Measurements from ENCODE around the gene ITPK1. TPM values are rescaled to one million over a fixed set of nuclear protein-coding genes. Genes with fewer than 3 reads are reported as not detected.

The ITPK1 gene
- total and polyA plus RNA-seq, 2 experiments from 2014 or later = 35.9 to 101 TPM

GRCh38 chr14:92888896-92889295 lies 226.8 kb downstream of the ITPK1 start:
- H3K4me2 ChIP-seq = no peak overlapping the region
- H2AFZ ChIP-seq = no peak overlapping the region
- no peaks in the 10 kb centered on the region for H3K79me2 ChIP-seq (replicated peaks; ENCODE audit: insufficient read depth)
- ATAC-seq (no peak), DNase-seq (ENCODE audit: low spot score) (no peak)
- no peak overlapping the region for H3K27ac ChIP-seq (ENCODE audit: low read depth)
- H3K4me3 Mint-ChIP-seq = no peak overlapping the region
- no peaks in the 10 kb centered on the region; the same call in 2 of the 3 replicates for H3K36me3 Mint-ChIP-seq (ENCODE audit: low read depth)
- no peaks in the 10 kb centered on the region for H3K36me3 ChIP-seq (ENCODE audit: insufficient read depth)
- H3K9me2 ChIP-seq (ENCODE audit: insufficient read depth) = peaks cover 14% of the 10 kb centered on the region
- no peaks in the 10 kb centered on the region for H3K4me1 Mint-ChIP-seq
- H3K27ac Mint-ChIP-seq = no peak overlapping the region
- H3K4me1 ChIP-seq (ENCODE audit: insufficient read depth) = no peaks in the 10 kb centered on the region
- no peaks in the 10 kb centered on the region for H3F3A ChIP-seq (replicated peaks; ENCODE audit: low read depth)
- no peak overlapping the region for H3K4me3 ChIP-seq
- H3K9me3 Mint-ChIP-seq = peaks cover 14% of the 10 kb centered on the region
- no peak for TF ChIP-seq ZNF114 (CRISPR knock-in tag; IDR thresholded peaks at IDR 0.05)
- TF ChIP-seq JUNB (IDR thresholded peaks at IDR 0.05; ENCODE audit: unreplicated experiment) = no peak
- TF ChIP-seq POLR2AphosphoS5 (IDR thresholded peaks at IDR 0.05; ENCODE audit: low read depth) = no peak
- no peaks in the 10 kb centered on the region for H3K27me3 ChIP-seq (ENCODE audit: insufficient read depth)
- no peaks in the 10 kb centered on the region for H4K20me1 ChIP-seq (replicated peaks; ENCODE audit: insufficient read depth)
- H3K27me3 Mint-ChIP-seq (ENCODE audit: insufficient read depth, low read depth, poor library complexity) = peaks cover 3% of the 10 kb centered on the region

- Mint-ChIP-seq H3K4me3 (no peak overlapping the region), H3K36me3 (ENCODE audit: low read depth) (no peaks in the 10 kb centered on the region; the same call in 2 of the 3 replicates), H3K4me1 (no peaks in the 10 kb centered on the region), H3K27ac (no peak overlapping the region), H3K27me3 (ENCODE audit: insufficient read depth, low read depth, poor library complexity) (peaks cover 3% of the 10 kb centered on the region), H3K9me3 (peaks cover under 1% of the 10 kb centered on the region; the same call in 1 of the 3 replicates)
- no peaks in the 10 kb centered on the region for H3K27me3 ChIP-seq (ENCODE audit: insufficient read depth)
- no peaks in the 10 kb centered on the region for H3K36me3 ChIP-seq (ENCODE audit: insufficient read depth)
- no peak for TF ChIP-seq ZNF331 (CRISPR knock-in tag; IDR thresholded peaks at IDR 0.05; ENCODE audit: low read depth)
- H3K27ac ChIP-seq (ENCODE audit: low read depth) = no peak overlapping the region
- DNase-seq (ENCODE audit: low spot score) = no peak
- peaks cover 14% of the 10 kb centered on the region for H3K9me2 ChIP-seq (ENCODE audit: insufficient read depth)
- H4K20me1 ChIP-seq (replicated peaks; ENCODE audit: insufficient read depth) = no peaks in the 10 kb centered on the region
- H3K4me3 ChIP-seq = no peak overlapping the region
- H3K79me2 ChIP-seq (replicated peaks; ENCODE audit: insufficient read depth) = no peaks in the 10 kb centered on the region
- no peak for ATAC-seq
- H2AFZ ChIP-seq = no peak overlapping the region
- no peaks in the 10 kb centered on the region for H3K4me1 ChIP-seq (ENCODE audit: insufficient read depth)
- H3K4me2 ChIP-seq = no peak overlapping the region
- no peaks in the 10 kb centered on the region for H3F3A ChIP-seq (replicated peaks; ENCODE audit: low read depth)
Observed at GRCh38 chr14:92887157-92887556, 228.6 kb downstream of the ITPK1 start.

Other genes starting within 250 kb of the ITPK1 start
- 13.9 and 20.9 TPM in 2 replicates for gene CHGA, start 192.8 kb downstream of the ITPK1 start, total RNA-seq (2014; rRNA removed; shearing (Covaris generic))
- 18.9 and 19.6 TPM in 2 replicates for gene CHGA, start 192.8 kb downstream of the ITPK1 start, polyA plus RNA-seq (2016; fragmentation: Nextera tagmentation; extraction: Ambion mirVana)
- gene MOAP1, start 69.0 kb upstream of the ITPK1 start, total RNA-seq (2014; rRNA removed; shearing (Covaris generic)) = 21.6 and 21.7 TPM in 2 replicates
- gene MOAP1, start 69.0 kb upstream of the ITPK1 start, polyA plus RNA-seq (2016; fragmentation: Nextera tagmentation; extraction: Ambion mirVana) = 8.5 and 8.6 TPM in 2 replicates
- 14.2 and 20.4 TPM in 2 replicates for gene LYSET, start 69.4 kb upstream of the ITPK1 start, total RNA-seq (2014; rRNA removed; shearing (Covaris generic))
- gene LYSET, start 69.4 kb upstream of the ITPK1 start, polyA plus RNA-seq (2016; fragmentation: Nextera tagmentation; extraction: Ambion mirVana) = 32.4 and 34.0 TPM in 2 replicates
- gene GON7, start 91.1 kb upstream of the ITPK1 start, total RNA-seq (2014; rRNA removed; shearing (Covaris generic)) = 7.4 and 12.8 TPM in 2 replicates
- gene GON7, start 91.1 kb upstream of the ITPK1 start, polyA plus RNA-seq (2016; fragmentation: Nextera tagmentation; extraction: Ambion mirVana) = 12.7 and 16.6 TPM in 2 replicates
- 45.3 and 63.5 TPM in 2 replicates for gene UBR7, start 91.3 kb upstream of the ITPK1 start, total RNA-seq (2014; rRNA removed; shearing (Covaris generic))
- gene UBR7, start 91.3 kb upstream of the ITPK1 start, polyA plus RNA-seq (2016; fragmentation: Nextera tagmentation; extraction: Ambion mirVana) = 12.4 and 13.9 TPM in 2 replicates
- gene BTBD7, start 217.1 kb upstream of the ITPK1 start, total RNA-seq (2014; rRNA removed; shearing (Covaris generic)) = 31.3 and 32.8 TPM in 2 replicates
- 24.4 and 28.9 TPM in 2 replicates for gene BTBD7, start 217.1 kb upstream of the ITPK1 start, polyA plus RNA-seq (2016; fragmentation: Nextera tagmentation; extraction: Ambion mirVana)
- gene COX8C, start 231.3 kb upstream of the ITPK1 start, total RNA-seq (2014; rRNA removed; shearing (Covaris generic)) = not detected in 2 replicates
- 0.73 TPM in 1 of 2 replicates, not detected in the other for gene COX8C, start 231.3 kb upstream of the ITPK1 start, polyA plus RNA-seq (2016; fragmentation: Nextera tagmentation; extraction: Ambion mirVana)

Measured in GM23338 (cell line).